ENCODE measurements around the gene NRROS. TPM values are rescaled to one million over a fixed set of nuclear protein-coding genes. Genes with fewer than 3 reads are reported as not detected.
A peak's percentile ranks its signal among the peaks of the same experiment; 100 is the strongest.
"Not testable (repeated sequence)": the region's sequence is repeated elsewhere in the genome, so short reads cannot be mapped to it uniquely, and the experiment has no call there.

Gene NRROS
- total RNA-seq (2022) (1.5 and 2.0 TPM in 2 replicates), Bru-seq, nascent RNA (percentile 38 among the genes with signal in this experiment), BruChase-seq, experiment 1, labeled RNA remaining after a 2-hour chase (percentile 34 among the genes with signal in this experiment), BruChase-seq, experiment 2, labeled RNA remaining after a 6-hour chase (percentile 28 among the genes with signal in this experiment)
- long read RNA-seq, partial matches to known transcripts: 0 of 1 reads
- long read RNA-seq, other reads (novel, unspliced or antisense): 0 of 1 reads

GRCh38 chr3:196639483-196640296 is at the start of gene NRROS:
Gene NRROS (plus strand): TSS chr3:196639694. CDS start chr3:196654540, 14,846 bp downstream.
- peak within 1 kb of the TSS; percentile 76 for H3K4me3 Mint-ChIP-seq (ENCODE audit: unreplicated experiment)

GRCh38 chr3:196590279-196590678 is 49.2 kb upstream of the NRROS start:
- POLR2A ChIA-PET: no interaction called here
- CTCF ChIA-PET: no interaction called here
- no peaks in the 10 kb centered on the region for H3K27me3 Mint-ChIP-seq (ENCODE audit: insufficient read depth, unreplicated experiment)

More at GRCh38 chr3:196639483-196640296, at the start of gene NRROS:
- Histone ChIP-seq H3K27me3 (replicated peaks; ENCODE audit: control insufficient read depth, insufficient read depth, low read length) (no peaks in the 10 kb centered on the region), H3K4me1 (no peaks in the 10 kb centered on the region), H3K4me3 (ENCODE audit: low read depth, low read length) (peak within 1 kb of the TSS; percentile 51), H3K36me3 (ENCODE audit: control insufficient read depth, insufficient read depth, low read length) (no peaks in the 10 kb centered on the region), H3K9me3 (no peaks in the 10 kb centered on the region)
- POLR2A ChIA-PET: no interaction called here
- DNase-seq: peak; percentile 53 to 55
- Mint-ChIP-seq H3K36me3 (ENCODE audit: insufficient read depth, unreplicated experiment) (no peaks in the 10 kb centered on the region), H3K27ac (ENCODE audit: unreplicated experiment) (peak within 1 kb of the TSS; percentile 29), H3K4me1 (ENCODE audit: low read depth, unreplicated experiment) (no peaks in the 10 kb centered on the region), H3K9me3 (ENCODE audit: unreplicated experiment) (no peaks in the 10 kb centered on the region), H3K27me3 (ENCODE audit: insufficient read depth, unreplicated experiment) (no peaks in the 10 kb centered on the region)
- TF ChIP-seq, protein P1, sequence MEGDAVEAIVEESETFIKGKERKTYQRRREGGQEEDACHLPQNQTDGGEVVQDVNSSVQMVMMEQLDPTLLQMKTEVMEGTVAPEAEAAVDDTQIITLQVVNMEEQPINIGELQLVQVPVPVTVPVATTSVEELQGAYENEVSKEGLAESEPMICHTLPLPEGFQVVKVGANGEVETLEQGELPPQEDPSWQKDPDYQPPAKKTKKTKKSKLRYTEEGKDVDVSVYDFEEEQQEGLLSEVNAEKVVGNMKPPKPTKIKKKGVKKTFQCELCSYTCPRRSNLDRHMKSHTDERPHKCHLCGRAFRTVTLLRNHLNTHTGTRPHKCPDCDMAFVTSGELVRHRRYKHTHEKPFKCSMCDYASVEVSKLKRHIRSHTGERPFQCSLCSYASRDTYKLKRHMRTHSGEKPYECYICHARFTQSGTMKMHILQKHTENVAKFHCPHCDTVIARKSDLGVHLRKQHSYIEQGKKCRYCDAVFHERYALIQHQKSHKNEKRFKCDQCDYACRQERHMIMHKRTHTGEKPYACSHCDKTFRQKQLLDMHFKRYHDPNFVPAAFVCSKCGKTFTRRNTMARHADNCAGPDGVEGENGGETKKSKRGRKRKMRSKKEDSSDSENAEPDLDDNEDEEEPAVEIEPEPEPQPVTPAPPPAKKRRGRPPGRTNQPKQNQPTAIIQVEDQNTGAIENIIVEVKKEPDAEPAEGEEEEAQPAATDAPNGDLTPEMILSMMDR (IDR thresholded peaks at IDR 0.05; ENCODE audit: insufficient read depth in 1 of 2, low read depth in 1 of 2, low read length in 1 of 2, severe bottlenecking in 1 of 2, unreplicated experiment in 1 of 2): no peak
- intact Hi-C loops (cut with micrococcal nuclease; ENCODE audit: unreplicated experiment): no loop called here
- CTCF ChIA-PET: interaction anchor here (1.9 kb wide), 1 partner anchor 30 kb away, joined by 7 read pairs; no protein-coding TSS in a partner anchor
- BruUV-seq (replicated peaks): TSS peak; percentile 30

GRCh38 chr3:196596355-196596754 is 43.1 kb upstream of the NRROS start:
- H3K9me3 Mint-ChIP-seq (ENCODE audit: unreplicated experiment): no peaks in the 10 kb centered on the region
- H3K27ac Mint-ChIP-seq (ENCODE audit: unreplicated experiment): no peak overlapping the region
- TF ChIP-seq, protein P1 (IDR thresholded peaks at IDR 0.05; ENCODE audit: insufficient read depth in 1 of 2, low read depth in 1 of 2, low read length in 1 of 2, severe bottlenecking in 1 of 2, unreplicated experiment in 1 of 2): no peak
- intact Hi-C loops (cut with micrococcal nuclease; ENCODE audit: unreplicated experiment): no loop called here
- no peaks in the 10 kb centered on the region for H3K9me3 ChIP-seq
- no peaks in the 10 kb centered on the region for H3K27me3 ChIP-seq (replicated peaks; ENCODE audit: control insufficient read depth, insufficient read depth, low read length)
- H3K4me1 Mint-ChIP-seq (ENCODE audit: low read depth, unreplicated experiment): no peaks in the 10 kb centered on the region
- H3K4me1 ChIP-seq: no peaks in the 10 kb centered on the region
- no peak for DNase-seq
- ChIA-PET CTCF (no interaction called here), POLR2A (no interaction called here)
- no TSS peak for BruUV-seq (replicated peaks)
- no peaks in the 10 kb centered on the region for H3K36me3 Mint-ChIP-seq (ENCODE audit: insufficient read depth, unreplicated experiment)
- H3K4me3 ChIP-seq (ENCODE audit: low read depth, low read length): no peak overlapping the region
- no peak overlapping the region for H3K4me3 Mint-ChIP-seq (ENCODE audit: unreplicated experiment)
- H3K36me3 ChIP-seq (ENCODE audit: control insufficient read depth, insufficient read depth, low read length): no peaks in the 10 kb centered on the region
- H3K27me3 Mint-ChIP-seq (ENCODE audit: insufficient read depth, unreplicated experiment): no peaks in the 10 kb centered on the region

More at GRCh38 chr3:196590279-196590678, 49.2 kb upstream of the NRROS start:
- intact Hi-C loops (cut with micrococcal nuclease; ENCODE audit: unreplicated experiment): no loop called here
- Mint-ChIP-seq H3K4me3 (ENCODE audit: unreplicated experiment) (no peak overlapping the region), H3K27ac (ENCODE audit: unreplicated experiment) (no peak overlapping the region), H3K36me3 (ENCODE audit: insufficient read depth, unreplicated experiment) (peaks cover 11% of the 10 kb centered on the region), H3K9me3 (ENCODE audit: unreplicated experiment) (no peaks in the 10 kb centered on the region), H3K4me1 (ENCODE audit: low read depth, unreplicated experiment) (no peaks in the 10 kb centered on the region)
- TF ChIP-seq, protein P1 (IDR thresholded peaks at IDR 0.05; ENCODE audit: insufficient read depth in 1 of 2, low read depth in 1 of 2, low read length in 1 of 2, severe bottlenecking in 1 of 2, unreplicated experiment in 1 of 2): no peak
- no peaks in the 10 kb centered on the region for H3K4me1 ChIP-seq
- no peaks in the 10 kb centered on the region for H3K9me3 ChIP-seq
- H3K36me3 ChIP-seq (ENCODE audit: control insufficient read depth, insufficient read depth, low read length): no peaks in the 10 kb centered on the region
- no TSS peak for BruUV-seq (replicated peaks)
- no peaks in the 10 kb centered on the region for H3K27me3 ChIP-seq (replicated peaks; ENCODE audit: control insufficient read depth, insufficient read depth, low read length)
- DNase-seq: no peak
- no peak overlapping the region for H3K4me3 ChIP-seq (ENCODE audit: low read depth, low read length)

DNA sequence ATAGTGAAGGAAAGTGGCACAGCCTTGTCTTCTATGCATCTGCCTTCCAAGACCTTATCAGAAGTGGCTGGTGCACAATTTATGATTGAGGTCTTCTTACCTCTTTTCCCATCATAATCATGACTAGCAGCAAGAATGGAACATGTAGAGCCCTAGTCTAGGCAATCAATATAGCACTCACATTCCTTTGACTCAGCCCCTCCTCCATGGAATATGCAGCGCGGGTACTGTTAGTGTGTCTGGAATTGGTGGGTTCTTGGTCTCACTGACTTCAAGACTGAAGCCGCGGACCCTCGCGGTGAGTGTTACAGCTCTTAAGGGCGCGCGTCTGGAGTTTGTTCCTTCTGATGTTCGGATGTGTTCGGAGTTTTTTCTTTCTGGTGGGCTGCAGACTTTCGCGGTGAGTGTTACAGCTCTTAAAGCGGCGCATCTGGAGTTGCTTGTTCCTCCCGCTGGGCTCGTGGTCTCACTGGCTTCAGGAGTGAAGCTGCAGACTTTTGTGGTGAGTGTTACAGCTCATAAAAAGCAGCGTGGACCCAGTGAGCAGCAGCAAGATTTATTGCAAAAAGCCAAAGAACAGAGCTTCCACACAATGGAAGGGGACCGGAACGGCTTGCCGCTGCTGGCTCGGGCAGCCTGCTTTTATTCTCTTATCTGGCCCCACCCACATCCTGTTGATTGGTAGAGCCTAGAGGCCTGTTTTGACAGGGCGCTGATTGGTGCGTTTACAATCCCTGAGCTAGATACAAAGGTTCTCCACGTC is 41.3 kb upstream of the NRROS start:
- BruUV-seq (replicated peaks); H3K27me3 ChIP-seq (replicated peaks; ENCODE audit: control insufficient read depth, insufficient read depth, low read length); DNase-seq; H3K4me1 ChIP-seq; H3K9me3 ChIP-seq; H3K27ac Mint-ChIP-seq (ENCODE audit: unreplicated experiment); H3K27me3 Mint-ChIP-seq (ENCODE audit: insufficient read depth, unreplicated experiment); H3K4me3 ChIP-seq (ENCODE audit: low read depth, low read length); H3K4me1 Mint-ChIP-seq (ENCODE audit: low read depth, unreplicated experiment); H3K36me3 Mint-ChIP-seq (ENCODE audit: insufficient read depth, unreplicated experiment); H3K4me3 Mint-ChIP-seq (ENCODE audit: unreplicated experiment); H3K36me3 ChIP-seq (ENCODE audit: control insufficient read depth, insufficient read depth, low read length); intact Hi-C loops (cut with micrococcal nuclease; ENCODE audit: unreplicated experiment); H3K9me3 Mint-ChIP-seq (ENCODE audit: unreplicated experiment): not testable (repeated sequence)
- ChIA-PET CTCF (interaction anchor here (1.3 kb wide), 1 partner anchor 11 kb away, joined by 4 read pairs; no protein-coding TSS in a partner anchor), POLR2A (interaction anchor here (1.5 kb wide), 1 partner anchor 29 kb away, joined by 3 read pairs; the partner anchor contains the start of genes FBXO45 and WDR53)

Data from Caco-2 (cell line).